Skin epidermis (tissue), 12 donors: ENCODE measurements around the gene SPATA12.
A peak's percentile ranks its signal among the peaks of the same experiment; 100 is the strongest.

ENCODE experiments used
- H3K27ac ChIP-seq, 21 experiments: fragments of 200-600 bp; sonication (generic) in 11 of 21; one replicate each; pipeline ENCODE4 v1.5.0; 2020; ENCODE audit warnings: mild to moderate bottlenecking in 3 of 21, inconsistent platforms in 2 of 21, moderate library complexity in 2 of 21
- H3K4me3 ChIP-seq, 7 experiments: fragments of 200-600 bp; sonication (generic) in 2 of 7; one replicate each; pipeline ENCODE4 v1.5.0; 2020; ENCODE audit warnings: inconsistent platforms in 2 of 7, mild to moderate bottlenecking in 2 of 7, moderate library complexity in 1 of 7

Gene SPATA12

GRCh38 chr3:57060089-57060821 is at the start of gene SPATA12:
Gene SPATA12, plus strand, starts transcription at chr3:57060664. Its CDS starts 13,031 bp downstream, at chr3:57073695.
- Histone ChIP-seq H3K4me3 (no peak within 1 kb of the TSS), H3K27ac (peak within 1 kb of the TSS in 20 of 21 experiments; percentile 0 to 82 (median 66))

- Histone ChIP-seq H3K27ac (peak overlapping the region in 6 of 21 experiments; percentile 2 to 62 (median 21)), H3K4me3 (no peak overlapping the region)
Observed at GRCh38 chr3:57011022-57011421, 49.4 kb upstream of the SPATA12 start.

GRCh38 chr3:57012847-57013246 is 47.6 kb upstream of the SPATA12 start:
- H3K27ac ChIP-seq, result no peak overlapping the region
- no peak overlapping the region for H3K4me3 ChIP-seq

GRCh38 chr3:57015350-57015729 is 45.1 kb upstream of the SPATA12 start:
- no peak overlapping the region for H3K4me3 ChIP-seq
- no peak overlapping the region for H3K27ac ChIP-seq

- H3K27ac ChIP-seq, result no peak overlapping the region
- no peak overlapping the region for H3K4me3 ChIP-seq
Observed at GRCh38 chr3:57015912-57016311, 44.6 kb upstream of the SPATA12 start.

- Histone ChIP-seq H3K4me3 (no peak overlapping the region), H3K27ac (peak overlapping the region in 1 of 21 experiments; percentile 71)
Observed at GRCh38 chr3:57017459-57017845, 43.0 kb upstream of the SPATA12 start.

- Histone ChIP-seq H3K4me3 (no peak overlapping the region), H3K27ac (no peak overlapping the region)
Observed at GRCh38 chr3:57018246-57018645, 42.2 kb upstream of the SPATA12 start.

- Histone ChIP-seq H3K27ac (no peak overlapping the region), H3K4me3 (no peak overlapping the region)
Observed at GRCh38 chr3:57019057-57019456, 41.4 kb upstream of the SPATA12 start.

- no peak overlapping the region for H3K4me3 ChIP-seq
- no peak overlapping the region for H3K27ac ChIP-seq
Observed at GRCh38 chr3:57025237-57025636, 35.2 kb upstream of the SPATA12 start.

GRCh38 chr3:57026944-57027343 is 33.5 kb upstream of the SPATA12 start:
- Histone ChIP-seq H3K27ac (no peak overlapping the region), H3K4me3 (no peak overlapping the region)

GRCh38 chr3:57029383-57029782 is 31.1 kb upstream of the SPATA12 start:
- Histone ChIP-seq H3K27ac (no peak overlapping the region), H3K4me3 (no peak overlapping the region)

GRCh38 chr3:57029924-57030323 is 30.5 kb upstream of the SPATA12 start:
- Histone ChIP-seq H3K4me3 (no peak overlapping the region), H3K27ac (no peak overlapping the region)

GRCh38 chr3:57030721-57031120 is 29.7 kb upstream of the SPATA12 start:
- Histone ChIP-seq H3K4me3 (no peak overlapping the region), H3K27ac (no peak overlapping the region)

GRCh38 chr3:57031631-57032541 is 28.6 kb upstream of the SPATA12 start:
- H3K4me3 ChIP-seq, result no peak overlapping the region
- H3K27ac ChIP-seq, result no peak overlapping the region

GRCh38 chr3:57036952-57037351 is 23.5 kb upstream of the SPATA12 start:
- Histone ChIP-seq H3K4me3 (no peak overlapping the region), H3K27ac (no peak overlapping the region)

GRCh38 chr3:57038466-57039164 is 21.8 kb upstream of the SPATA12 start:
- H3K4me3 ChIP-seq, result no peak overlapping the region
- no peak overlapping the region for H3K27ac ChIP-seq

- no peak overlapping the region for H3K4me3 ChIP-seq
- H3K27ac ChIP-seq, result no peak overlapping the region
Observed at GRCh38 chr3:57041674-57042073, 18.8 kb upstream of the SPATA12 start.

- Histone ChIP-seq H3K4me3 (no peak overlapping the region), H3K27ac (no peak overlapping the region)
Observed at GRCh38 chr3:57043518-57043917, 16.9 kb upstream of the SPATA12 start.

- H3K27ac ChIP-seq, result peak overlapping the region in 3 of 21 experiments; percentile 47 to 56 (median 49)
- H3K4me3 ChIP-seq, result no peak overlapping the region
Observed at GRCh38 chr3:57046101-57046765, 14.2 kb upstream of the SPATA12 start.
